SK-N-SH treated with all-trans-retinoic acid at 6 μM for 48 hours (cell line): ENCODE results near the gene PRKCSH.

ENCODE experiments used
- CSRNP3 ChIP-seq: fragments of 250-450 bp; sonication (Bioruptor Pico); IDR thresholded peaks from 2 replicates; pipeline ENCODE4 v1.5.1; 2021; ENCODE audit warnings: mild to moderate bottlenecking, moderate library complexity
- ESRRG ChIP-seq: fragments of 250-450 bp; sonication (Bioruptor Pico); IDR thresholded peaks from 2 replicates; pipeline ENCODE4 v1.6.1; 2021; ENCODE audit warnings: mild to moderate bottlenecking
- PATZ1 ChIP-seq: fragments of 250-450 bp; sonication (Bioruptor Pico); IDR thresholded peaks from 2 replicates; pipeline ENCODE4 v1.8.0; 2020; ENCODE audit warnings: mild to moderate bottlenecking, moderate library complexity, borderline replicate concordance
- POU6F1 ChIP-seq: fragments of 250-450 bp; sonication (Bioruptor Pico); IDR thresholded peaks from 2 replicates; pipeline ENCODE4 v1.8.0; 2021; ENCODE audit warnings: low read depth, mild to moderate bottlenecking, moderate library complexity, borderline replicate concordance
- SNAI2 ChIP-seq: fragments of 250-450 bp; sonication (Bioruptor Pico); IDR thresholded peaks from 2 replicates; pipeline ENCODE4 v1.5.0; 2020; ENCODE audit warnings: mild to moderate bottlenecking, moderate library complexity
- TCF4 ChIP-seq: fragments of 250-450 bp; sonication (Bioruptor Pico); IDR thresholded peaks from 2 replicates; pipeline ENCODE4 v1.8.0; 2021; ENCODE audit warnings: mild to moderate bottlenecking, moderate library complexity, borderline replicate concordance
- ZFP30 ChIP-seq: fragments of 450-650 bp; formaldehyde crosslinking; IDR thresholded peaks from 2 replicates; pipeline ENCODE4 v1.5.0; 2022; ENCODE audit warnings: mild to moderate bottlenecking, moderate library complexity

GRCh38 chr19:11475861-11476260, 40.4 kb downstream of the PRKCSH start:
- TF ChIP-seq TCF4 (CRISPR knock-in tag) (no peak), PATZ1 (CRISPR knock-in tag) (no peak), CSRNP3 (CRISPR knock-in tag) (no peak), ZFP30 (no peak), POU6F1 (CRISPR knock-in tag) (no peak), SNAI2 (CRISPR knock-in tag) (no peak), ESRRG (CRISPR knock-in tag) (no peak)
